DND-41 (cell line): Measurements from ENCODE around the gene ATP6V0B.

ENCODE experiments used
- EZH2 ChIP-seq: IDR thresholded peaks from 3 replicates; pipeline ENCODE4 v1.6.1; 2012; ENCODE audit warnings: borderline replicate concordance, low read depth, mild to moderate bottlenecking, moderate library complexity, low read length, inconsistent platforms; ENCODE audit not compliant: severe bottlenecking
- TF ChIP-seq, protein P1 (sequence below): IDR thresholded peaks from 2 replicates; pipeline ENCODE4 v1.5.1; 2012; ENCODE audit warnings: borderline replicate concordance, low read length, moderate library complexity, mild to moderate bottlenecking; ENCODE audit not compliant: poor library complexity, severe bottlenecking; ENCODE audit errors: extremely low read depth

DNA sequence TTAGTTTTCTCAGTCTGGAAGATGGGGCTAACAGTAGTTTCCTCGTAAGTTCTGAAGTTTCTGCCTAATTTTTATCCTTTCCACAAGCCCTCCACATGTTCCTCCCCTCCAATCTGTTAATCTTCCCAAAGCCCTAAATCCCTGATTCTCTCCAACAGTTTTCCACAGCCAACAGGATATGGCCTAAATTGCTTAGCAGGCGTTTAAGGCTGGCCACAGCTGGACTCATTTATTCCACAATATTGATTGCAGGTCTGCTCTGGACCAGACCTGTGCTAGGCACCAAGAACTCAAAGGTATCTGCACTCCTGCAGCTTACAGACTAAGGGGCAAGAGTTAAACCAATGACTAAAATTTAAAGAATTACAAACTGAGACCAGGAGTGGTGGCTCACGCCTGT lies 52.6 kb downstream of the ATP6V0B start:
- TF ChIP-seq, protein P1, sequence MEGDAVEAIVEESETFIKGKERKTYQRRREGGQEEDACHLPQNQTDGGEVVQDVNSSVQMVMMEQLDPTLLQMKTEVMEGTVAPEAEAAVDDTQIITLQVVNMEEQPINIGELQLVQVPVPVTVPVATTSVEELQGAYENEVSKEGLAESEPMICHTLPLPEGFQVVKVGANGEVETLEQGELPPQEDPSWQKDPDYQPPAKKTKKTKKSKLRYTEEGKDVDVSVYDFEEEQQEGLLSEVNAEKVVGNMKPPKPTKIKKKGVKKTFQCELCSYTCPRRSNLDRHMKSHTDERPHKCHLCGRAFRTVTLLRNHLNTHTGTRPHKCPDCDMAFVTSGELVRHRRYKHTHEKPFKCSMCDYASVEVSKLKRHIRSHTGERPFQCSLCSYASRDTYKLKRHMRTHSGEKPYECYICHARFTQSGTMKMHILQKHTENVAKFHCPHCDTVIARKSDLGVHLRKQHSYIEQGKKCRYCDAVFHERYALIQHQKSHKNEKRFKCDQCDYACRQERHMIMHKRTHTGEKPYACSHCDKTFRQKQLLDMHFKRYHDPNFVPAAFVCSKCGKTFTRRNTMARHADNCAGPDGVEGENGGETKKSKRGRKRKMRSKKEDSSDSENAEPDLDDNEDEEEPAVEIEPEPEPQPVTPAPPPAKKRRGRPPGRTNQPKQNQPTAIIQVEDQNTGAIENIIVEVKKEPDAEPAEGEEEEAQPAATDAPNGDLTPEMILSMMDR, result no peak
- TF ChIP-seq EZH2, result no peak
